ENCODE measurements around the gene TRAPPC4.

GRCh38 chr11:119030329-119031047 lies 11.9 kb downstream of the TRAPPC4 start, which contains the start of gene SLC37A4:
- TF ChIP-seq CTCF (IDR thresholded peaks at IDR 0.05; ENCODE audit: borderline replicate concordance, extremely low read depth, low read length, poor library complexity, severe bottlenecking) (no peak), EZH2 (IDR thresholded peaks at IDR 0.05; ENCODE audit: borderline replicate concordance, low read depth, low read length, severe bottlenecking) (no peak)

Data from DND-41 (cell line).